H1 (cell line): ENCODE data around the gene PIP5K1C. TPM values are rescaled to one million over a fixed set of nuclear protein-coding genes. Genes with fewer than 3 reads are reported as not detected.

ENCODE experiments used
- CTCF ChIA-PET: fragments of 300-600 bp; sonication (Branson Sonifier 250); formaldehyde crosslinking; loops from one replicate; lab custom pipeline; 2021; ENCODE audit not compliant: partially characterized antibody; lab: Charles Lee
- POLR2A ChIA-PET: fragments of 300-600 bp; sonication (Branson Sonifier 250); formaldehyde crosslinking; loops from one replicate; lab custom pipeline; 2021; ENCODE audit warnings: inconsistent platforms; ENCODE audit not compliant: partially characterized antibody; lab: Charles Lee
- DNase-seq, 2 experiments: peaks; one replicate each; pipeline versions ENCODE4 v3.0.0 to v3.0.0-alpha.2; 2010 to 2022; ENCODE audit warnings: low spot score in 2 of 2, low read depth in 1 of 2, mixed read lengths in 1 of 2
- FAIRE-seq: peaks from 2 replicates; lab custom pipeline; 2011; peaks lifted over from hg19 to GRCh38; lab: Jason Lieb, UNC
- H2AFZ ChIP-seq: 2 replicates; pipeline ENCODE4 v1.8.1; 2012; ENCODE audit warnings: low read length, inconsistent platforms
- H2AK5ac ChIP-seq: 2 replicates; pipeline ENCODE4 v1.6.1; 2013; ENCODE audit warnings: low read depth, low read length
- H2BK120ac ChIP-seq: replicated peaks from 2 replicates; pipeline ENCODE3; 2013; ENCODE audit warnings: low read depth, low read length, inconsistent platforms
- H2BK12ac ChIP-seq: 2 replicates; pipeline ENCODE4 v1.6.1; 2013; ENCODE audit warnings: low read depth, low read length
- H2BK15ac ChIP-seq: 2 replicates; pipeline ENCODE4 v1.6.1; 2013; ENCODE audit warnings: low read length
- H2BK20ac ChIP-seq: 2 replicates; pipeline ENCODE4 v1.6.1; 2013; ENCODE audit warnings: low read length
- H2BK5ac ChIP-seq: 2 replicates; pipeline ENCODE4 v1.6.1; 2013; ENCODE audit warnings: low read depth, low read length
- H3K14ac ChIP-seq: 2 replicates; pipeline ENCODE4 v1.6.1; 2013; ENCODE audit warnings: inconsistent platforms; ENCODE audit not compliant: insufficient read length
- H3K18ac ChIP-seq: 2 replicates; pipeline ENCODE4 v1.6.1; 2013; ENCODE audit warnings: low read length; ENCODE audit errors: extremely low read depth
- H3K23ac ChIP-seq: 2 replicates; pipeline ENCODE4 v1.6.1; 2013; ENCODE audit warnings: inconsistent platforms; ENCODE audit not compliant: insufficient read length
- H3K23me2 ChIP-seq: 2 replicates; pipeline ENCODE4 v1.6.1; 2013; ENCODE audit warnings: low read depth, low read length
- H3K27ac ChIP-seq: 2 replicates; pipeline ENCODE4 v1.6.1; 2011; ENCODE audit warnings: low read depth, low read length, inconsistent platforms
- H3K27me3 ChIP-seq, 4 experiments: replicated peaks in 1 of 4; 1 replicate in 1 of 4; 2 replicates in 3 of 4; pipeline versions ENCODE4 v1.6.1 to v1.8.1; 2011 to 2013; ENCODE audit warnings: low read length in 3 of 4, mild to moderate bottlenecking in 3 of 4, inconsistent platforms in 2 of 4, mixed read lengths in 2 of 4, moderate library complexity in 1 of 4; ENCODE audit not compliant: control insufficient read depth in 3 of 4, insufficient read depth in 3 of 4; ENCODE audit errors: extremely low read depth in 1 of 4
- H3K36me3 ChIP-seq, 4 experiments: 2 replicates each; pipeline versions ENCODE4 v1.6.1 to v1.8.1; 2011 to 2013; ENCODE audit warnings: mild to moderate bottlenecking in 4 of 4, low read length in 3 of 4, moderate library complexity in 2 of 4, control low read depth in 1 of 4, inconsistent platforms in 1 of 4; ENCODE audit not compliant: insufficient read depth in 4 of 4, control insufficient read depth in 2 of 4
- H3K4ac ChIP-seq: replicated peaks from 2 replicates; pipeline ENCODE3; 2013; ENCODE audit warnings: low read length, low read depth, mixed read lengths, inconsistent platforms; ENCODE audit not compliant: insufficient read length
- H3K4me1 ChIP-seq, 4 experiments: replicated peaks in 1 of 4; 1 replicate in 1 of 4; 2 replicates in 3 of 4; pipeline versions ENCODE4 v1.6.1 to v1.8.1; 2011 to 2013; ENCODE audit warnings: low read length in 3 of 4, inconsistent platforms in 2 of 4, mixed read lengths in 1 of 4; ENCODE audit not compliant: insufficient read depth in 4 of 4, control insufficient read depth in 3 of 4
- H3K4me2 ChIP-seq, 2 experiments: 2 replicates each; pipeline versions ENCODE4 v1.6.1 to v1.8.1; 2011 to 2013; ENCODE audit warnings: low read depth in 2 of 2, low read length in 2 of 2, control low read depth in 1 of 2, inconsistent platforms in 1 of 2, mild to moderate bottlenecking in 1 of 2; ENCODE audit not compliant: insufficient read depth in 1 of 2
- H3K4me3 ChIP-seq, 4 experiments: fragments of 200-600, 300-600 bp in 1 of 4; sonication (generic), shearing (Covaris generic), sonication (Bioruptor Twin) in 1 of 4; 2 replicates each; pipeline versions ENCODE4 v1.5.1 to v1.8.1; 2011 to 2016; ENCODE audit warnings: low read length in 4 of 4, low read depth in 3 of 4, control low read depth in 2 of 4, inconsistent platforms in 2 of 4, mild to moderate bottlenecking in 2 of 4, mixed read lengths in 1 of 4, moderate library complexity in 1 of 4; ENCODE audit not compliant: insufficient read depth in 2 of 4; ENCODE audit errors: extremely low read depth in 1 of 4
- H3K56ac ChIP-seq: replicated peaks from 2 replicates; pipeline ENCODE3; 2013; ENCODE audit warnings: low read depth, mild to moderate bottlenecking, mixed read lengths, low read length, inconsistent platforms; ENCODE audit not compliant: insufficient read length
- H3K79me1 ChIP-seq: 2 replicates; pipeline ENCODE4 v1.6.1; 2013; ENCODE audit warnings: low read depth, low read length, control low read depth
- H3K79me2 ChIP-seq, 2 experiments: 2 replicates each; pipeline versions ENCODE4 v1.6.1 to v1.8.1; 2012 to 2013; ENCODE audit warnings: low read length in 2 of 2, mild to moderate bottlenecking in 2 of 2, inconsistent platforms in 1 of 2; ENCODE audit not compliant: insufficient read depth in 2 of 2, control insufficient read depth in 1 of 2
- H3K9ac ChIP-seq, 4 experiments: replicated peaks in 1 of 4; 1 replicate in 1 of 4; 2 replicates in 3 of 4; pipeline versions ENCODE4 v1.6.1 to v1.8.1; 2011 to 2013; ENCODE audit warnings: low read depth in 3 of 4, low read length in 3 of 4, control low read depth in 2 of 4, mild to moderate bottlenecking in 2 of 4, moderate library complexity in 2 of 4, inconsistent platforms in 1 of 4; ENCODE audit errors: extremely low read depth in 1 of 4
- H3K9me3 ChIP-seq, 2 experiments: 2 replicates each; pipeline versions ENCODE4 v1.6.1 to v1.8.1; 2012 to 2013; ENCODE audit warnings: mild to moderate bottlenecking in 2 of 2, moderate library complexity in 2 of 2, control low read depth in 1 of 2, inconsistent platforms in 1 of 2, low read depth in 1 of 2, low read length in 1 of 2, mixed read lengths in 1 of 2; ENCODE audit not compliant: insufficient read depth in 2 of 2
- H4K20me1 ChIP-seq, 2 experiments: replicated peaks in 1 of 2; 2 replicates each; pipeline versions ENCODE3 to v1.8.1; 2011 to 2013; ENCODE audit warnings: inconsistent platforms in 2 of 2, low read length in 2 of 2, mild to moderate bottlenecking in 1 of 2; ENCODE audit not compliant: insufficient read depth in 2 of 2, control insufficient read depth in 1 of 2
- H4K5ac ChIP-seq: 2 replicates; pipeline ENCODE4 v1.6.1; 2013; ENCODE audit warnings: low read length, low read depth, mixed read lengths, inconsistent platforms; ENCODE audit not compliant: insufficient read length
- H4K8ac ChIP-seq: 2 replicates; pipeline ENCODE4 v1.8.0; 2013; ENCODE audit warnings: mild to moderate bottlenecking, moderate library complexity, low read length, inconsistent platforms; ENCODE audit not compliant: insufficient read depth; ENCODE audit errors: extremely low read depth
- H4K91ac ChIP-seq: replicated peaks from 2 replicates; pipeline ENCODE3; 2013; ENCODE audit warnings: low read length, mixed read lengths, inconsistent platforms; ENCODE audit not compliant: insufficient read length
- ATF2 ChIP-seq: IDR thresholded peaks from 2 replicates; pipeline ENCODE4 v1.6.1; 2012; ENCODE audit warnings: low read length, inconsistent platforms
- CEBPB ChIP-seq: IDR thresholded peaks from 2 replicates; pipeline ENCODE4 v1.6.1; 2012; ENCODE audit warnings: low read depth, low read length
- EGR1 ChIP-seq: IDR thresholded peaks from 2 replicates; pipeline ENCODE4 v1.6.1; 2011; ENCODE audit warnings: low read depth, low read length, borderline replicate concordance
- EZH2 ChIP-seq: fragments of 200-600 bp; sonication (generic); IDR thresholded peaks from 2 replicates; pipeline ENCODE4 v1.7.1; 2012; ENCODE audit warnings: low read depth, mild to moderate bottlenecking, moderate library complexity, low read length, inconsistent platforms; ENCODE audit not compliant: severe bottlenecking
- FOSL1 ChIP-seq: IDR thresholded peaks from 2 replicates; pipeline ENCODE4 v1.6.1; 2011; ENCODE audit warnings: mild to moderate bottlenecking, low read depth, low read length, moderate library complexity; ENCODE audit not compliant: insufficient read depth
- SIRT6 ChIP-seq: IDR thresholded peaks from one replicate; pipeline ENCODE4 v1.7.1; 2012; ENCODE audit warnings: low read length, inconsistent platforms
- SP4 ChIP-seq: IDR thresholded peaks from 2 replicates; pipeline ENCODE4 v1.6.1; 2012; ENCODE audit warnings: low read length, inconsistent platforms
- TCF12 ChIP-seq: IDR thresholded peaks from 2 replicates; pipeline ENCODE4 v1.6.1; 2011; ENCODE audit warnings: low read depth, mild to moderate bottlenecking, low read length
- YY1 ChIP-seq: IDR thresholded peaks from 2 replicates; pipeline ENCODE4 v1.6.1; 2011; ENCODE audit warnings: low read depth, mild to moderate bottlenecking, low read length
- WGBS, 2 experiments: shearing (Covaris generic) in 1 of 2; methylation state at CpG; one replicate each; pipeline versions ENCODE4 v1.1.6 to v1.1.7; 2013 to 2015; ENCODE audit warnings: low lambda C conversion rate in 2 of 2, mixed read lengths in 2 of 2, inconsistent platforms in 1 of 2, low coverage in 1 of 2, missing lambda C conversion rate in 1 of 2; ENCODE audit not compliant: insufficient replicate concordance in 2 of 2, insufficient coverage in 1 of 2, insufficient read length in 1 of 2; ENCODE audit errors: extremely low coverage in 1 of 2, missing lambda C conversion rate in 1 of 2; 5-methylcytosine and 5-hydroxymethylcytosine counted together
- polyA plus RNA-seq, 7 experiments: library from polyadenylated mRNA; depleted of rRNA in 3 of 7; stranded (reverse) in 5 of 7; unstranded in 2 of 7; fragments of >200 nt in 5 of 7; fragments of 200-250 nt in 2 of 7; gene quantifications; 1 replicate in 5 of 7; 2 replicates in 1 of 7; 4 replicates in 1 of 7; pipeline versions ENCODE4 v1.2.1 to v1.2.3, GENCODE V29; 2011 to 2013; ENCODE audit warnings: missing spikeins in 2 of 7, mixed read lengths in 2 of 7
- total RNA-seq: library from RNA; stranded (reverse); fragmentation: NEBNext Ultra II Directional; extraction: Animal tissue kit (Norgen Biotek cat#: 25700); gene quantifications from 2 replicates; pipeline ENCODE4 v1.2.1, GENCODE V29; 2021
- TF ChIP-seq, protein P1 (sequence below): IDR thresholded peaks from 2 replicates; pipeline ENCODE4 v1.6.1; 2011; ENCODE audit warnings: low read length, improper control_type of control experiment

The PIP5K1C gene
- total and polyA plus RNA-seq, 2 of the 8 experiments (the other 6 are each of a cell fraction or from before 2014, with no cell fraction given): 10.6 to 32.9 TPM

GRCh38 chr19:3620817-3621547 lies 79.3 kb downstream of the PIP5K1C start:
- Histone ChIP-seq H4K5ac (no peak overlapping the region), H3K9ac (no peak overlapping the region), H3K14ac (no peak overlapping the region), H3K4ac (no peak overlapping the region), H3K79me2 (peaks cover 7 to 18% of the 10 kb centered on the region in 2 experiments), H4K91ac (no peak overlapping the region), H2BK20ac (no peak overlapping the region), H2BK120ac (no peak overlapping the region), H3K79me1 (peaks cover 9% of the 10 kb centered on the region), H3K4me2 (no peak overlapping the region), H3K27ac (no peak overlapping the region), H2BK5ac (no peak overlapping the region), H3K4me3 (no peak overlapping the region), H3K18ac (no peak overlapping the region), H3K9me3 (no peaks in the 10 kb centered on the region), H3K36me3 (peaks cover 2 to 5% (median 3%) of the 10 kb centered on the region in 4 experiments; a peak in 4 of 8 replicates), H3K23me2 (peaks cover 2% of the 10 kb centered on the region), H3K23ac (no peak overlapping the region), H4K20me1 (peaks cover 4 to 14% of the 10 kb centered on the region in 2 experiments), H2AFZ (no peak overlapping the region), H3K56ac (no peak overlapping the region), H4K8ac (no peak overlapping the region), H2BK12ac (no peak overlapping the region), H3K4me1 (peaks cover 0 to 8% (median 2%) of the 10 kb centered on the region in 4 experiments; a peak in 4 of 7 replicates), H2BK15ac (no peak overlapping the region), H2AK5ac (no peak overlapping the region), H3K27me3 (no peaks in the 10 kb centered on the region)
- no peak for FAIRE-seq
- 87% methylated on average over 23 of the region's 24 CpGs; no CpG with 5 or more reads in 1 of the 2 experiments for WGBS, 2 experiments
- ChIA-PET CTCF (interaction anchor here (0.8 to 7.3 kb wide), 8 partner anchors 9 to 76 kb away, joined by 3 to 38 read pairs (median 9); partner anchors contain the start of genes GIPC3 and TBXA2R), POLR2A (interaction anchor here (1.6 kb wide), 1 partner anchor 84 kb away, joined by 3 read pairs; no protein-coding TSS in a partner anchor)
- no peak for DNase-seq
- TF ChIP-seq SIRT6 (no peak), EZH2 (no peak), FOSL1 (no peak), YY1 (no peak), TCF12 (no peak), ATF2 (no peak), CEBPB (no peak), EGR1 (no peak), SP4 (no peak)
- TF ChIP-seq, protein P1, sequence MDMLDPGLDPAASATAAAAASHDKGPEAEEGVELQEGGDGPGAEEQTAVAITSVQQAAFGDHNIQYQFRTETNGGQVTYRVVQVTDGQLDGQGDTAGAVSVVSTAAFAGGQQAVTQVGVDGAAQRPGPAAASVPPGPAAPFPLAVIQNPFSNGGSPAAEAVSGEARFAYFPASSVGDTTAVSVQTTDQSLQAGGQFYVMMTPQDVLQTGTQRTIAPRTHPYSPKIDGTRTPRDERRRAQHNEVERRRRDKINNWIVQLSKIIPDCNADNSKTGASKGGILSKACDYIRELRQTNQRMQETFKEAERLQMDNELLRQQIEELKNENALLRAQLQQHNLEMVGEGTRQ: no peak
